ENCODE data around the gene BATF2.

DNA sequence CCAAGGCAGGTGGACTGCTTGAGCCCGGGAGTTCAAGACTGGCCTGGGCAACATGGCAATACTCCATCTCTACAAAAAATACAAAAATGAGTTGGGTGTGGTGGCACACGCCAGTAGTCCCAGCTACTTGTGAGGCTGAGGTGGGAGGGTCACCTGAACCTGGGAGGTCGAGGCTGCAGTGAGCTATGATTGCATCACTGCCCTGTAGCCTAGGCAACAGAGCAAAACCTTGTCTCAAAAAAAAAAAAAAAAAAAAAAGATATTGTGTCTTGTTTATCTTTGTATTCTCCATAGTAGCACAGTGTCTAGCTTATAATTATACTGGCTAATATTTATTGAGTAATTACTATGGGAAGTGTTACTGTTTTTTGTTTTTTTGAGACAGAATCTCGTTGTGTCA, 45.2 kb downstream of the BATF2 start:
- TF ChIP-seq, protein P1, sequence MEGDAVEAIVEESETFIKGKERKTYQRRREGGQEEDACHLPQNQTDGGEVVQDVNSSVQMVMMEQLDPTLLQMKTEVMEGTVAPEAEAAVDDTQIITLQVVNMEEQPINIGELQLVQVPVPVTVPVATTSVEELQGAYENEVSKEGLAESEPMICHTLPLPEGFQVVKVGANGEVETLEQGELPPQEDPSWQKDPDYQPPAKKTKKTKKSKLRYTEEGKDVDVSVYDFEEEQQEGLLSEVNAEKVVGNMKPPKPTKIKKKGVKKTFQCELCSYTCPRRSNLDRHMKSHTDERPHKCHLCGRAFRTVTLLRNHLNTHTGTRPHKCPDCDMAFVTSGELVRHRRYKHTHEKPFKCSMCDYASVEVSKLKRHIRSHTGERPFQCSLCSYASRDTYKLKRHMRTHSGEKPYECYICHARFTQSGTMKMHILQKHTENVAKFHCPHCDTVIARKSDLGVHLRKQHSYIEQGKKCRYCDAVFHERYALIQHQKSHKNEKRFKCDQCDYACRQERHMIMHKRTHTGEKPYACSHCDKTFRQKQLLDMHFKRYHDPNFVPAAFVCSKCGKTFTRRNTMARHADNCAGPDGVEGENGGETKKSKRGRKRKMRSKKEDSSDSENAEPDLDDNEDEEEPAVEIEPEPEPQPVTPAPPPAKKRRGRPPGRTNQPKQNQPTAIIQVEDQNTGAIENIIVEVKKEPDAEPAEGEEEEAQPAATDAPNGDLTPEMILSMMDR (IDR thresholded peaks at IDR 0.05): no peak
- TF ChIP-seq POLR2A (IDR thresholded peaks at IDR 0.05): no peak
